HEK293 (cell line): ENCODE results near the gene AKAP6.

Source experiments
- CTCF ChIA-PET: fragments of 350-600 bp; formaldehyde crosslinking; extraction: SDS; loops from one replicate; lab custom pipeline; 2021; ENCODE audit warnings: antibody characterized with exemption; lab: Yijun Ruan, JAX
- POLR2A ChIA-PET: fragments of 300-600 bp; formaldehyde crosslinking; extraction: SDS; loops from one replicate; lab custom pipeline; 2020; ENCODE audit warnings: antibody characterized with exemption, inconsistent platforms; lab: Yijun Ruan, JAX
- H3K27ac ChIP-seq: fragments of 200-500 bp; sonication (Bioruptor generic); 2 replicates; pipeline ENCODE4 v1.5.1; 2014; ENCODE audit warnings: low read depth, low read length, control low read depth, inconsistent platforms; ENCODE audit errors: extremely low read depth
- H3K36me3 ChIP-seq, 2 experiments: fragments of 200-500 bp in 1 of 2; sonication (Bioruptor generic) in 1 of 2; 1 replicate in 1 of 2; 2 replicates in 1 of 2; pipeline ENCODE4 v1.5.1; 2014 to 2017; ENCODE audit warnings: inconsistent platforms in 2 of 2, low read length in 2 of 2; ENCODE audit not compliant: control insufficient read depth in 2 of 2, insufficient read depth in 1 of 2
- H3K4me1 ChIP-seq: fragments of 200-500 bp; sonication (Bioruptor generic); 2 replicates; pipeline ENCODE4 v1.5.1; 2014; ENCODE audit warnings: mild to moderate bottlenecking, low read length, inconsistent platforms; ENCODE audit not compliant: control insufficient read depth, insufficient read depth
- H3K4me3 ChIP-seq: 2 replicates; pipeline ENCODE4 v1.5.1; 2011; ENCODE audit warnings: low read depth, mild to moderate bottlenecking, control low read depth, low read length, moderate library complexity
- H3K9me3 ChIP-seq: fragments of 200-500 bp; sonication (Bioruptor generic); 2 replicates; pipeline ENCODE4 v1.5.1; 2014; ENCODE audit warnings: low read depth, low read length, inconsistent platforms; ENCODE audit not compliant: control insufficient read depth, insufficient read depth
- BCL11B ChIP-seq: fragments of 450-650 bp; formaldehyde crosslinking; IDR thresholded peaks from 2 replicates; pipeline ENCODE4 v1.5.1; 2016; ENCODE audit warnings: low read depth, missing biosample characterization, missing genetic modification characterization
- KLF16 ChIP-seq: fragments of 450-650 bp; formaldehyde crosslinking; IDR thresholded peaks from 2 replicates; pipeline ENCODE4 v1.5.1; 2017; ENCODE audit warnings: missing biosample characterization, missing genetic modification characterization
- TSHZ1 ChIP-seq: fragments of 450-650 bp; formaldehyde crosslinking; IDR thresholded peaks from 2 replicates; pipeline ENCODE4 v1.5.1; 2016; ENCODE audit warnings: missing biosample characterization, missing genetic modification characterization, borderline replicate concordance
- ZBTB17 ChIP-seq: fragments of 450-650 bp; formaldehyde crosslinking; IDR thresholded peaks from 2 replicates; pipeline ENCODE4 v1.5.1; 2016; ENCODE audit warnings: missing biosample characterization, missing genetic modification characterization
- ZFP3 ChIP-seq: fragments of 450-650 bp; formaldehyde crosslinking; IDR thresholded peaks from 2 replicates; pipeline ENCODE4 v1.5.1; 2016; ENCODE audit warnings: low read depth, missing biosample characterization, missing genetic modification characterization
- ZFP41 ChIP-seq: fragments of 450-650 bp; formaldehyde crosslinking; IDR thresholded peaks from 2 replicates; pipeline ENCODE4 v1.5.1; 2016; ENCODE audit warnings: missing biosample characterization, missing genetic modification characterization, borderline replicate concordance
- ZNF2 ChIP-seq: fragments of 450-650 bp; formaldehyde crosslinking; IDR thresholded peaks from 2 replicates; pipeline ENCODE4 v1.5.1; 2016; ENCODE audit warnings: missing biosample characterization, missing genetic modification characterization
- ZNF292 ChIP-seq: fragments of 450-650 bp; formaldehyde crosslinking; IDR thresholded peaks from 2 replicates; pipeline ENCODE4 v1.5.1; 2016; ENCODE audit warnings: low read depth, missing biosample characterization, missing genetic modification characterization, borderline replicate concordance
- ZNF302 ChIP-seq: fragments of 450-650 bp; formaldehyde crosslinking; IDR thresholded peaks from 2 replicates; pipeline ENCODE4 v1.5.1; 2016; ENCODE audit warnings: missing biosample characterization, missing genetic modification characterization, low read depth
- ZNF335 ChIP-seq: fragments of 450-650 bp; formaldehyde crosslinking; conservative IDR thresholded peaks from 2 replicates; pipeline ENCODE4 v1.5.1; 2016; ENCODE audit warnings: missing biosample characterization, missing genetic modification characterization
- ZNF366 ChIP-seq: fragments of 450-650 bp; formaldehyde crosslinking; conservative IDR thresholded peaks from 2 replicates; pipeline ENCODE4 v1.5.1; 2016; ENCODE audit warnings: missing biosample characterization, missing genetic modification characterization
- ZNF433 ChIP-seq: fragments of 450-650 bp; formaldehyde crosslinking; IDR thresholded peaks from 2 replicates; pipeline ENCODE4 v1.5.1; 2016; ENCODE audit warnings: missing biosample characterization, missing genetic modification characterization, low read depth
- ZNF514 ChIP-seq: fragments of 450-650 bp; formaldehyde crosslinking; IDR thresholded peaks from 2 replicates; pipeline ENCODE4 v1.5.1; 2016; ENCODE audit warnings: missing biosample characterization, missing genetic modification characterization
- ZNF629 ChIP-seq: fragments of 450-650 bp; formaldehyde crosslinking; IDR thresholded peaks from 2 replicates; pipeline ENCODE4 v1.5.1; 2017; ENCODE audit warnings: missing biosample characterization, missing genetic modification characterization
- ZNF747 ChIP-seq: fragments of 450-650 bp; formaldehyde crosslinking; IDR thresholded peaks from 2 replicates; pipeline ENCODE4 v1.5.1; 2016; ENCODE audit warnings: missing biosample characterization, missing genetic modification characterization
- ZNF76 ChIP-seq: fragments of 450-650 bp; formaldehyde crosslinking; IDR thresholded peaks from 2 replicates; pipeline ENCODE4; 2016; ENCODE audit warnings: low read depth, missing biosample characterization, missing genetic modification characterization, borderline replicate concordance
- TF ChIP-seq, protein P1 (sequence below): fragments of 450-650 bp; formaldehyde crosslinking; IDR thresholded peaks from 2 replicates; pipeline ENCODE4 v1.5.1; 2016; ENCODE audit warnings: missing biosample characterization, missing genetic modification characterization
- TF ChIP-seq, protein P2 (sequence below): fragments of 450-650 bp; formaldehyde crosslinking; IDR thresholded peaks from 2 replicates; pipeline ENCODE4 v1.5.1; 2016; ENCODE audit warnings: missing biosample characterization, missing genetic modification characterization

AKAP6 gene

GRCh38 chr14:32447371-32447770 lies 118.3 kb downstream of the AKAP6 start:
- ChIA-PET POLR2A (no interaction called here), CTCF (no interaction called here)
- Histone ChIP-seq H3K27ac (no peak overlapping the region), H3K9me3 (no peaks in the 10 kb centered on the region), H3K4me3 (no peak overlapping the region), H3K4me1 (no peaks in the 10 kb centered on the region), H3K36me3 (no peaks in the 10 kb centered on the region)
- TF ChIP-seq ZBTB17 (no peak), ZFP3 (no peak)

- CTCF ChIA-PET, result interaction anchor here (0.6 kb wide), 1 partner anchor 20 kb away, joined by 3 read pairs; no protein-coding TSS in a partner anchor
- Histone ChIP-seq H3K36me3 (no peaks in the 10 kb centered on the region), H3K27ac (no peak overlapping the region), H3K9me3 (no peaks in the 10 kb centered on the region), H3K4me3 (no peak overlapping the region), H3K4me1 (no peaks in the 10 kb centered on the region)
- POLR2A ChIA-PET, result no interaction called here
- TF ChIP-seq ZFP41, result no peak
- TF ChIP-seq ZNF335, result no peak
- TF ChIP-seq, protein P1, sequence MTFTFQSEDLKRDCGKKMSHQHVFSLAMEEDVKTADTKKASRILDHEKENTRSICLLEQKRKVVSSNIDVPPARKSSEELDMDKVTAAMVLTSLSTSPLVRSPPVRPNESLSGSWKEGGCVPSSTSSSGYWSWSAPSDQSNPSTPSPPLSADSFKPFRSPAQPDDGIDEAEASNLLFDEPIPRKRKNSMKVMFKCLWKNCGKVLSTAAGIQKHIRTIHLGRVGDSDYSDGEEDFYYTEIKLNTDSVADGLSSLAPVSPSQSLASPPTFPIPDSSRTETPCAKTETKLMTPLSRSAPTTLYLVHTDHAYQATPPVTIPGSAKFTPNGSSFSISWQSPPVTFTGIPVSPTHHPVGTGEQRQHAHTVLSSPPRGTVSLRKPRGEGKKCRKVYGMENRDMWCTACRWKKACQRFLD (tag by site-specific recombination), result no peak
- no peak for TF ChIP-seq TSHZ1 (tag by site-specific recombination)
- TF ChIP-seq ZNF2 (tag by site-specific recombination), result no peak
- no peak for TF ChIP-seq ZNF433 (tag by site-specific recombination)
- TF ChIP-seq ZNF747 (tag by site-specific recombination), result no peak
- TF ChIP-seq ZNF292, result no peak
- TF ChIP-seq ZNF629 (tag by site-specific recombination), result no peak
- TF ChIP-seq ZNF302 (tag by site-specific recombination), result no peak
- no peak for TF ChIP-seq KLF16 (tag by site-specific recombination)
- TF ChIP-seq ZNF514 (tag by site-specific recombination), result no peak
- no peak for TF ChIP-seq BCL11B
- TF ChIP-seq ZNF76, result no peak
- TF ChIP-seq, protein P2, sequence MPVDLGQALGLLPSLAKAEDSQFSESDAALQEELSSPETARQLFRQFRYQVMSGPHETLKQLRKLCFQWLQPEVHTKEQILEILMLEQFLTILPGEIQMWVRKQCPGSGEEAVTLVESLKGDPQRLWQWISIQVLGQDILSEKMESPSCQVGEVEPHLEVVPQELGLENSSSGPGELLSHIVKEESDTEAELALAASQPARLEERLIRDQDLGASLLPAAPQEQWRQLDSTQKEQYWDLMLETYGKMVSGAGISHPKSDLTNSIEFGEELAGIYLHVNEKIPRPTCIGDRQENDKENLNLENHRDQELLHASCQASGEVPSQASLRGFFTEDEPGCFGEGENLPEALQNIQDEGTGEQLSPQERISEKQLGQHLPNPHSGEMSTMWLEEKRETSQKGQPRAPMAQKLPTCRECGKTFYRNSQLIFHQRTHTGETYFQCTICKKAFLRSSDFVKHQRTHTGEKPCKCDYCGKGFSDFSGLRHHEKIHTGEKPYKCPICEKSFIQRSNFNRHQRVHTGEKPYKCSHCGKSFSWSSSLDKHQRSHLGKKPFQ (tag by site-specific recombination), result no peak
- no peak for TF ChIP-seq ZNF366
Measured at GRCh38 chr14:32449648-32450047, 120.5 kb downstream of the AKAP6 start.
